ENCODE measurements around the gene PRR33. TPM values are rescaled to one million over a fixed set of nuclear protein-coding genes. Genes with fewer than 3 reads are reported as not detected.

Gene PRR33
- total RNA-seq, 1 donor from 2014 or later: not detected

DNA sequence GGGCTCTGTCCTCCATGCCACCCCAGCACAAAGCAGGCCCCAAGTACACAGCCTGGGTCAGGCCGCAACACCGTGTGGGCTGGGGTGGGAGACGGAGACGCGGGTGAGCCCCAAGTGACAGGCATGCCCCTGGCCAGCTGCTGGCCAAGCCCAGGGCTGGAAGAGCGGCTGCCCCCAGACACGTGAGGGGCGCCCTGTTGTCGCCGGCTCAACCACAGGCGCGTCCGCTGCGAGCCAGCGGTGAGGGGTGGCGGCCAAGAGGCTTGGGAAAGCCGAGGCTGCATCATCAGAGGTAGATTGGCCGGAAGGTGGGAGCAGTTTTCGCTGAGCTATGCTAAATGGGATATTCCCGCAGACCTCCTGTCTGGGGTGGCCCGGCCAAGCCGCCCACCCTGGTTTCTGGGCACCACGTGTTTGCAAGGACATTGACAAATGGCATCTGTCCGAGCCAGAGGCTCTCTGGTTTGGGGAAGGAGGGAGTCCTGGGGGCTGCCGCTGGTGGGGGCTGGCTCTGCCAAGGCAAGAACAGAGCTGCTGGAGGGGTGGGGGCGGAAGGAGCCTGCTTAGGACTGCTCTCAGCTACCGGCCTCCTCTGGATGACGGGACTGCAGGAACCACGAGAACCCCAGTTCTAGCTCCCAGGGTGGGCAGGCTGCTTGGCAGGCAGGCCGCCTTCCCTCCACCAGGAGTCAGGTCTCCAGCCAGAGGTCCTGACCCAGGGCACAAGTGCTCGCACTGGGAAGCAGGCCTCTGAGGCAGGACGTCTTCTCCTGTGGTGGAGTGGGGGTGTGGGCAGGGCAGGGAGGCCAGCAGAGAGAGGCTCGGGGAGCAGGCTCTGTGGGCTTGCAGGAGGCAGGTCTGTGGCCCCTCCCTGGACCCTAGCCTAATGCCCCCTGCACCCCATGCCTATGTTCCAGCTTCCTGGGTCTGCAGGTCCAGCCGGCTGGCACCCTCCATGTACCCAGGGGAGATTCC lies 552 bp downstream of the PRR33 start:
- Mint-ChIP-seq H3K27ac (ENCODE audit: unreplicated experiment) (no peak overlapping the region), H3K36me3 (ENCODE audit: low read depth, unreplicated experiment) (no peaks in the 10 kb centered on the region), H3K9me3 (ENCODE audit: unreplicated experiment) (no peaks in the 10 kb centered on the region), H3K4me1 (ENCODE audit: unreplicated experiment) (no peaks in the 10 kb centered on the region), H3K27me3 (ENCODE audit: unreplicated experiment) (peaks cover 7% of the 10 kb centered on the region), H3K4me3 (ENCODE audit: unreplicated experiment) (no peak overlapping the region)
- TF ChIP-seq, protein P1, sequence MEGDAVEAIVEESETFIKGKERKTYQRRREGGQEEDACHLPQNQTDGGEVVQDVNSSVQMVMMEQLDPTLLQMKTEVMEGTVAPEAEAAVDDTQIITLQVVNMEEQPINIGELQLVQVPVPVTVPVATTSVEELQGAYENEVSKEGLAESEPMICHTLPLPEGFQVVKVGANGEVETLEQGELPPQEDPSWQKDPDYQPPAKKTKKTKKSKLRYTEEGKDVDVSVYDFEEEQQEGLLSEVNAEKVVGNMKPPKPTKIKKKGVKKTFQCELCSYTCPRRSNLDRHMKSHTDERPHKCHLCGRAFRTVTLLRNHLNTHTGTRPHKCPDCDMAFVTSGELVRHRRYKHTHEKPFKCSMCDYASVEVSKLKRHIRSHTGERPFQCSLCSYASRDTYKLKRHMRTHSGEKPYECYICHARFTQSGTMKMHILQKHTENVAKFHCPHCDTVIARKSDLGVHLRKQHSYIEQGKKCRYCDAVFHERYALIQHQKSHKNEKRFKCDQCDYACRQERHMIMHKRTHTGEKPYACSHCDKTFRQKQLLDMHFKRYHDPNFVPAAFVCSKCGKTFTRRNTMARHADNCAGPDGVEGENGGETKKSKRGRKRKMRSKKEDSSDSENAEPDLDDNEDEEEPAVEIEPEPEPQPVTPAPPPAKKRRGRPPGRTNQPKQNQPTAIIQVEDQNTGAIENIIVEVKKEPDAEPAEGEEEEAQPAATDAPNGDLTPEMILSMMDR (IDR thresholded peaks at IDR 0.05; ENCODE audit: unreplicated experiment): no peak
- no peak for DNase-seq (ENCODE audit: low spot score)

DNA sequence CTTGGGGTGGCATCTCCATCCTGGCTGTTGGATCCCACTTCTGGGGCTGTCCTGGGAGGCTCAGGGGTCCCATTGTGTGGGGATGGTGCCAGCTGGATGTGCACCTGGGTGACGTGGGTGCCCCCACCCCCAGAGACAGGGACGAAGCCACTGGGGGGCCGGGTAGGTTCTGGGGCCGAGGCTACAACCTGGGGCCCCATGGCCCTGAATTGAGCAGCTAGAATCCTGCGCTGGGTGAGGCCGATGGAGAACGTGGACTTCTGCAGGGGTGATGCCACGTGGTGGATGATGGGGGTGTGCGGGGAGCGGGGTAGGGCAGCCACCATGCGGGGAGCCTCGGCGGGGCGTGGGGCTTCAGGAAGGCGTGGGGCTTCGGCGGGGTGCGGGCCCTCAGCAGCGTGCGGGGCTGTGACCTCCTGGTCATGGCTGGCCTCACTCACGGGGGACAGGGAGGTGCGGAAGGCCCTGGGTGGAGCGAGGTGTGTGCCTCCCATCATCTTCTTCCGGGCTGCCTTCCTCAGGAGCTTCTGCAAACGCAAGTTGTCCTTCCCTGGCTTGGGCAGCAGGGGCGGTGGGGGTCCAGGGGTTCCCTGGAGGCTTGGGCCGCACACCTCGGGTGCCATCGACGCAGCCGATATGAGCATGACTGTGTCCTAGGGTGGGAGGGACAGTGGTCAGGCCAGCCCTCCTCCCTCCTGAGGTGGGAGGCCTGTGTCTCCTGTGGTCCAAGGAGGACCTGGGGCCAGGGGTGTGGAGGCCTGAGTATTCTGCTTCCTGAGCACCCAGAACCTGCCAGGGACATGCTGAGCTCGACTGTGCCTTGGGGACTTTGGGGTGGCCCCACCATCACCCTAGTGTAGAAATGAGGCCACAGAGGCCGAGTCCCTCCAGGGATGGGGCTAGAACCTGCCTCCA lies 1.5 kb downstream of the PRR33 start:
- DNase-seq (ENCODE audit: low spot score): no peak
- H3K4me1 Mint-ChIP-seq (ENCODE audit: unreplicated experiment): no peaks in the 10 kb centered on the region
- no peak overlapping the region for H3K27ac Mint-ChIP-seq (ENCODE audit: unreplicated experiment)

DNA sequence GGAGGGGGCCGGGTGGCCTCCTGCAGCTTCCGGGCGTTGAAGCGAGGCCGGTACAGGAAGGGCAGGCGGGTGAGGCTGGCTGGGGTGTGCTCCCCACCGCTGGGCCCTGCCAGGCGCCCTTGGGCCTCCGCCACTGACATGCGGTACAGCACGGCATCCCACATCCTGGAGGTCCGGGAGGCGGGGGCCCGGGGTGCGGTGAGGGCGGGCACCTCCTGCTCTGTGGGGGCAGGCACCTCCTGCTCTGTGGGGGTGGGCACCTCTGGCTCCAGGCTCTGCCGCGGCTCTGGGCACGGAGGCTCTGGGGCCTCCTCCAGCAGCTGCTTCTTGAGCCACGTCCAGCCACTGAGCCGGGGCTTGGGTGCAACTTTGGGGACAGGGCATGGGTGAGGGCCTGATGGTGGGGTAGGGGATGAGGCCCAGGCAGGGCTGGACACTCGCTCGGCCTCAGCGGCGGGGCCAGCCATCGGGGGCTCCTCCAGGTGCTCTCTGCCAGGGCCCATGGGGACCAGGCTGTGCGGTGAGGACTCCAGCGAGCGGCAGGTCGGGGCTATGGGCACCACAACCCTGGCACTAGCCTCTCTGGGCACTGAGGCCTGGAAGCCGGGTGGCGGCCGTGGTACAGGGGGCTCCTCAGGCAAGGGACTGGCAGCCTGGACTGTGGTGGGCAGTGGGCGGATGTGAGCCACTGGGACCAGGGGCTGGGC lies 2.3 kb downstream of the PRR33 start:
- no peak for DNase-seq (ENCODE audit: low spot score)
- Mint-ChIP-seq H3K4me3 (ENCODE audit: unreplicated experiment) (no peak overlapping the region), H3K9me3 (ENCODE audit: unreplicated experiment) (no peaks in the 10 kb centered on the region), H3K27ac (ENCODE audit: unreplicated experiment) (no peak overlapping the region), H3K27me3 (ENCODE audit: unreplicated experiment) (peaks cover 5% of the 10 kb centered on the region), H3K4me1 (ENCODE audit: unreplicated experiment) (no peaks in the 10 kb centered on the region), H3K36me3 (ENCODE audit: low read depth, unreplicated experiment) (no peaks in the 10 kb centered on the region)
- TF ChIP-seq, protein P1 (IDR thresholded peaks at IDR 0.05; ENCODE audit: unreplicated experiment): no peak

More for the DNA sequence above, 1.5 kb downstream of the PRR33 start:
- Mint-ChIP-seq H3K9me3 (ENCODE audit: unreplicated experiment) (no peaks in the 10 kb centered on the region), H3K27me3 (ENCODE audit: unreplicated experiment) (peaks cover 5% of the 10 kb centered on the region), H3K36me3 (ENCODE audit: low read depth, unreplicated experiment) (no peaks in the 10 kb centered on the region), H3K4me3 (ENCODE audit: unreplicated experiment) (no peak overlapping the region)
- TF ChIP-seq, protein P1 (IDR thresholded peaks at IDR 0.05; ENCODE audit: unreplicated experiment): no peak

DNA sequence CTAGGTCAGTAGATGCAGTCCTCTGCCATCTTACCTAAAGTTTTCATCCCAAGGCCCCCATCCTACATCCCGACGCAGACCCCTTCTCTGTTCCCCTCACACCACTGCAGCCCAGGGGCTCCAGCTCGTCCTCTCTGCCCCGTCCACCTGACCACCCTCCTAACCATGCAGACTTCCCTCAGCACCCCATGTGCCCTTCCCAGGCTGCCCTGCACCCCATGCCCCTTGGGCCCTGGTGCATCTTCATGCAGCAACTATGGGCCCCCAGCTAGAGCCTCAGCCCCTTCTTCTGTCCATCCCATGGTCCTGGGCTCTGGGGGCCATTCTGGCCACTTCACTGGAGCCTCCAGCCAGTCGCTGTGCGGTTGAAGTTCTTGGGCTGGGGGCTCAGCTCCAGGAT lies 2.9 kb downstream of the PRR33 start:
- peaks cover 5% of the 10 kb centered on the region for H3K27me3 Mint-ChIP-seq (ENCODE audit: unreplicated experiment)
- no peak overlapping the region for H3K27ac Mint-ChIP-seq (ENCODE audit: unreplicated experiment)
- TF ChIP-seq, protein P1 (IDR thresholded peaks at IDR 0.05; ENCODE audit: unreplicated experiment): no peak
- no peaks in the 10 kb centered on the region for H3K4me1 Mint-ChIP-seq (ENCODE audit: unreplicated experiment)
- no peak overlapping the region for H3K4me3 Mint-ChIP-seq (ENCODE audit: unreplicated experiment)
- no peak for DNase-seq (ENCODE audit: low spot score)
- H3K36me3 Mint-ChIP-seq (ENCODE audit: low read depth, unreplicated experiment): no peaks in the 10 kb centered on the region
- no peaks in the 10 kb centered on the region for H3K9me3 Mint-ChIP-seq (ENCODE audit: unreplicated experiment)

Data from endothelial cell (in vitro differentiated cells).